ENCODE results near the gene PTGES2.
"Not testable (repeated sequence)": the region's sequence is repeated elsewhere in the genome, so short reads cannot be mapped to it uniquely, and the experiment has no call there.

The PTGES2 gene

GRCh38 chr9:128118971-128119665 lies 8.4 kb downstream of the PTGES2 start:
- DNase-seq (ENCODE audit: low read depth) = no peak

- no peak for DNase-seq (ENCODE audit: low read depth)
These were observed 9.1 kb downstream of the PTGES2 start for GRCh38 chr9:128118472-128118857.

GRCh38 chr9:128117613-128118471 lies 9.7 kb downstream of the PTGES2 start:
- DNase-seq (ENCODE audit: low read depth) = peak; percentile 86

- DNase-seq (ENCODE audit: low read depth) = no peak
These were observed 11.1 kb downstream of the PTGES2 start for GRCh38 chr9:128116104-128117083.

GRCh38 chr9:128115187-128116103 lies 12.1 kb downstream of the PTGES2 start:
- no peak for DNase-seq (ENCODE audit: low read depth)

- DNase-seq (ENCODE audit: low read depth) = no peak
These were observed 13.0 kb downstream of the PTGES2 start for GRCh38 chr9:128114326-128115186.

GRCh38 chr9:128113526-128114325 lies 13.8 kb downstream of the PTGES2 start:
- no peak for DNase-seq (ENCODE audit: low read depth)

- not testable (repeated sequence) for DNase-seq (ENCODE audit: low read depth)
These were observed 15.8 kb downstream of the PTGES2 start for GRCh38 chr9:128111726-128112125.

GRCh38 chr9:128109050-128109709 lies 18.3 kb downstream of the PTGES2 start:
- no peak for DNase-seq (ENCODE audit: low read depth)

- no peak for DNase-seq (ENCODE audit: low read depth)
These were observed 19.1 kb downstream of the PTGES2 start for GRCh38 chr9:128108269-128109049.

GRCh38 chr9:128107468-128108268 lies 19.9 kb downstream of the PTGES2 start:
- no peak for DNase-seq (ENCODE audit: low read depth)

GRCh38 chr9:128106940-128107467 lies 20.5 kb downstream of the PTGES2 start:
- no peak for DNase-seq (ENCODE audit: low read depth)

- no peak for DNase-seq (ENCODE audit: low read depth)
These were observed 21.2 kb downstream of the PTGES2 start for GRCh38 chr9:128106181-128106939.

GRCh38 chr9:128105538-128106175 lies 21.9 kb downstream of the PTGES2 start:
- no peak for DNase-seq (ENCODE audit: low read depth)

GRCh38 chr9:128104171-128104618 lies 23.3 kb downstream of the PTGES2 start:
- DNase-seq (ENCODE audit: low read depth) = peak; percentile 30

All from EH (cell line).